Measurements from ENCODE around the gene PTPN1.

Gene PTPN1

DNA sequence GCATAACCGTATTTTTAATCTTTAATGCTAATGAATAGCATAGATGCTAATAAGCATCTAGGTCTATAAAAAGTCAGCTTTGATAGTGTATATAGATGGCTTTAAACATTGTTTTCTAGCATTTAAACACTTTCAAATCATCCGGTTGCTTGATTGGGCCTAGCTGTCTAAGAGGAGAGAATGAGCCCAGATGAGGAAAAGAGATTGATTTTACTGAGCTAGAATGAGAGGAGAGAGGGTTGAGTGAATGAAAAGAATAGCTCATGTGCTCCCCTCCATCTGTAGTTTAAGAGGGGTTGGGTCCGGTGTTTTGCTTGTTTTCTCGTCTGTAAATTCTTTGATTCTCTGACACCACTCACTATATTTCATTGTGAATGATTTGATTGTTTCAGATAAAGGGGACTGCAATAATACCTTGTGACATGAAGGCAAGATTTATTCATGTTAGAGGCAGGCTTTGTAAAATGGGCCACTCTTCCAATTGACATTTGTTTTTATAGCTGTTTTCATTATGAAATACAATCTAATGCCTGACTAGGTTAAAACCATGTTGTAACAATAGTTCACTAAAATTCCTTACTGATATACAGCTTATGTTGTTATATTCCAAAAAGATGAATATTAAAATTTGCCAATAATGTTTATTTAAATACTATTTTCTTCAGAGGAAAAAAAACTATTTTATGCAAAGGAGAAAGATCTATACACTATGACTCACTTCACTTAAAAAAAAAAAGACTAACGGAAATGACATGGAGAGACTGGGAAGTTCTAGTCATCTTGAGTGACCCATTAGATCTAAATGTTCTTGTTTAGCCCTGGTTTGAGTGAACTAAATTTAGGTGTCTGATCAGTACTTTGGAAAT, 3.2 kb downstream of the PTPN1 start:
- DNase-seq (ENCODE audit: low read depth) = no peak

DNA sequence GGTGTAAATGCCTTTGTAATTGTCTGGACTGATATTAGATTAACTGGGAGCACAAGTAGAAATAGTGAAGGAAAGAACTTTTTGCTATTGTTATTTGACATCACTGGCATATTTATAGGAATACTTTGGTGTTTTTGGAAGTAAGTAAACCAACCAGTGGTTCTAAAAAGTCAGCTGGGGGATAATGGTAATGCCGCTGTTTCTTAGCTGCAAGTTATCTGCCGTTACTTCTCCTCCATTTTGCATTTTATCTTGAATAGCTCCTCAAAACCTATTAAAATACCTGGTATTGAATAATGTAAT, 3.8 kb downstream of the PTPN1 start:
- DNase-seq (ENCODE audit: low read depth) = no peak

DNA sequence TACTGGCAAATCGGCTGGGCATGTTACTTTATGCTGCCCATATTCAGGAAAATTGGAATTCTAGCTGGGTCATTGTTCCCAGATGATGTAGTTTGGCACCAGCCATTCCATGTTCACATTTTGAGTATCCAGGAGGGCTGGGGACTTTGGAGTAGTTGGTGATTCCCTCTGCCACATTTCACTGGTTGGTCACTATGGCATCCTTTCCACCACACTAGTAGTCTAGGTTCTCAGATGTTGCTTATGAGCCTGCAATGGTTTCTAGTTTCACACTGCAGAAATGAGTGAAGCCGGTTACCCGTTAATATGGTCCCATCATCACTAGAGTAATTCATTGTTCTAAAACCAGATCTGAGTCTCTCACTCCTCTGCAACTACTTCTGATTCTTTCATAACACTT, 4.6 kb downstream of the PTPN1 start:
- no peak for DNase-seq (ENCODE audit: low read depth)

DNA sequence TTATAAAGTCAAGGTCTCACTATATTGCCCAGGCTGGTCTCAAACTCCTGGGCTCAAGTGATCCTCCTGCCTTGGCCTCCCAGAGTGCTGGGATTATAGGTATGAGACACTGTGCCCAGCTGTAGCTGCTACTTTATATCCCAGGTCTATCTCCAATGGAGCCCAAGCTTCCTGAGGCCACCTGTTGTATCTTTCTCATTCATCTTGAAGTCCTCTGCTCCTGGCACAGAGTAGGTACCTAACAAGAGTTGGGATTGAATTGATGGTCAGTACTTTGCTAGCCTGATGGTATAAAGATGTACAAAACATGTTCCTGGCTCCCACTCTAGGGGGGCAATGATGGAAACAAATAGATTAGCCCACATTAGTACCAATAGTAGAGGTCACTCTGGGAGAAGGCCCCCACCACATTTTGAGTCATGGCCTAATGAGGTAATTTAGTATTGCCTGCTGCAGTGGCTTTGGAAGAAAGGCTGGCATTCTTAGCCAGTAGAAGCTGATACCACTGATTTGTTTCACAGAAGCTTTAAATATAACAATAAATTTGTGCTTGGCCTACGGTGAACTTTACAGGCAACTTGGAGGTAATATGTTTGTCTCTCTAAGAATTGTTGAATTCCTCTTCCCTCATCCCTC, 5.4 kb downstream of the PTPN1 start:
- no peak for DNase-seq (ENCODE audit: low read depth)

DNA sequence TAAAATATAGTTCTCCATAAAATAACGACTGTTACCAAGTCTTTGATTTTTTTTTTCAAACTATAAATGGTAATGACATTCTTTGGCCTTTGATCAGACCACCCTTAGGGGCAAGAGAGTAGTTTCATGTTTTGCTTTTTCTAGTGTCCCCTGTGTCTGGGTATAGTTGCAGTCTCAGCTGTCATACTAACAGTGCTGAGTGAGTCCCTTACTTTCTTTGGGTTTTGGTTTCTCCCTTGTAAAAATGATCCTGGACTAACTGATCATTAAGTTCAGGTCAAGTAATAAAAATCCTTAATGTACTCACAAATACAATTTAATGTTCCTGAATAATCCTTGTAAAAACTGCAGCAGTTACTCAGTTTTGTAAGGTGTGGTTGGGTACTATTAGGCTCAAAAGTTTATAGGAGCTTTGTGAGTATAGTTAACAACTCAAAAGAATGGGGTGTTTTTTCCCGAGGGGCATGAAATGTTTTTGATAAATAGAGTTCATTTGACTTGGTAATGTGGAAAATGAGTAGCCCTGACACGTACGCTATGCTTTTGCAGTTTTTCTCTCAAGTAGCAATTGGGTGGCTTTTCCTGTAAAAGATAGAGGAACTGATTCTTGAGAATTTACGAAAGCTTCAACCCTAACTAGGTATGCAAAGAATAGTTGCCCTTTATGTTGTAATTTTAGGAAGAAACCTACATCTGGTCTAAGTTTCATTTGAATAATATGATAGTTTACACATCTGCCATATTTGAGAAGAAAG, 6.2 kb downstream of the PTPN1 start:
- DNase-seq (ENCODE audit: low read depth) = no peak

GRCh38 chr20:50516935-50517816, 7.0 kb downstream of the PTPN1 start:
- DNase-seq (ENCODE audit: low read depth) = no peak

DNA sequence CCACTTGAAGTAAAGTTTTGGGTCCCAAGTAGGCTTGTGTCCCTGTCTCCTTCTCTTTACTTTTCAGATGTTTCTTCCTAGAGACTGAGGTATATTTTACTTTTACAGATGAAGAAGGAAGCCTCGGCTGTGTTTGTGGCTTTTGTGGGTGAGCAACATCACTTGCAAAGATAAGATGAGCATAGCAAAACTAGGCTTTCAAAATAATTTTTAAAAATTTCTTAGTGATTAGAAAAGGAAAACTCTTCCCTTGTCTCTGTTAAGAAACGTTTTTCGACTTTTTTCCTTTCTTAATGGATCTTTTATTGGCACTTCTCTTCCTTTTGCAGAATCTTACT, 7.6 kb downstream of the PTPN1 start:
- no peak for DNase-seq (ENCODE audit: low read depth)

- DNase-seq (ENCODE audit: low read depth) = no peak
Observed at GRCh38 chr20:50518270-50518721, 8.1 kb downstream of the PTPN1 start.

- DNase-seq (ENCODE audit: low read depth) = no peak
Observed at GRCh38 chr20:50519036-50519762, 9.0 kb downstream of the PTPN1 start.

GRCh38 chr20:50520222-50520880, 10.2 kb downstream of the PTPN1 start:
- no peak for DNase-seq (ENCODE audit: low read depth)

GRCh38 chr20:50521221-50522052, 11.3 kb downstream of the PTPN1 start:
- DNase-seq (ENCODE audit: low read depth) = no peak

DNA sequence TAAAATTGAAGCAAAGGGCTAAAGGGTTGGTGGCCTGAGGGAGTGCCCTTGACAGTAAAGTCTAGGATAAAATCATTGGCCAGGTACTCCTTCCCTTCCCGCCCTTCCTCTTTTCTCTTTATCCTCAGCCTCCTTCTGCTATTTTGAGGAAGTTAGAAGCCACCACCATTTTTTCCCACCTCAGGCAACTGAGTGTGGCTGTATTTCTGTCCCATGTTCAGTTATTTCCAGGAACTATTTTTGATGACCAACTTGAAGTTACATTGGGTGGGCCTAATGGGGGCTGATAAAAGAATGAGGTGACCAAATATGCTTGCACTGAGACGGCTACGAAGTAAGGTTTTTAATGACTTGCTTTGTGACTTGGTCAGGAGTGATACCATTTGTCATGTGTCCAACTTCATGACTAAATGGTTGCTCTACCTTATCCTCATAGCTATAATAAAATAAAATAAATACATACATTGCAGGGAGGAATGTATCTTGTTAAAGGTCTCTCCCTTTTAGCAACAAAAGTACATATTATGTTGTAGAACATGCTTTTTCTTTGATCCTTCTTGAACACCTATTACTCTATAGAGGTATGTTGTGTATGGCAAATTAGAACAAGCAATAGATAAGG, 12.0 kb downstream of the PTPN1 start:
- DNase-seq (ENCODE audit: low read depth) = no peak

DNA sequence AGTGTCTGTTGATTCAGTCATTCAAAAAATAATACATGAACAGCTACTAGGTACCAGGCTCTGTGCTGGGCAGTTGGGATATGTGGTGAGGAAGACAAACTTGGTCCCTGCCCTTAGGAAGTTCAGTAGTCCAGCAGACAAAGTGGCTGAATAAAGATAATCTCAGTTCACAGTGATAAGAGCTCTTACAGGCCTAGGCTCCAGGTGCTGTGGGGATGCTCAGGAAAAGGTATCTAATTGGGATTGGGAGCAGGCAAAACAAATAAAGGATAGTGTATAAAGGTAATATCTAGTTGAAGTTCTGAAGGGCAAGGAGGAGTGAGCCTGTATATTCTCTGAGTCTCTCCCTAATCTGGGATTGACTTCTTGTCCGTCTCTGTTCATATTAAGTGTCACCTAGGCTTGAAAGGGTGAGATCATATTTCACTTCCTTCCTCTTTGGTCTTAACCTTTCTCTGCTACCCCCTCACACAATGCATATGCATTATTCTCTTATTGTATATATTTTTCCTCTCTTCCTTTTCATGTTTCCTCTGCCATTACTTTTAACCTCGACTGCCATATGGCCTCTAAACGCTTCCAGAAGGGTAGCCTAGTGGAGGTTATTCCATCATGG, 13.5 kb downstream of the PTPN1 start:
- no peak for DNase-seq (ENCODE audit: low read depth)

DNA sequence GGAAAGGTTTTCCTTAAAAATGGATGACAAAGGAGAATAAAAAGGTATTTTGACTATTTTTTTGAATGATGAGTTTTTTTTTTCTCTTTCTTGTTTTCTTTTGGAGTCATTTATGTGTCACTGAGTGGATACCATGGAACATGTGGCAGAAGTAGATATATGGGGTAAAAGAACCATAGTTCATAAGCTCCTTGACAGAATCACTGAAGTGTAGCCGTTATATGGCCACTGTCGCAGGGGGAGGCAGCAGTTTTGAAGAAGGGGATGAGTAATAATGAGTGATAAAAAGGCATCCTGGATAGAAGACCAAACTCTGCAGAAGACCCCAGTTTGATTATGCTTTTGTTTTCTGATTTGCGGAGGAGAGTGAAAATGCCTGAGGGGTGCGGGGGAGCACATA, 15.5 kb downstream of the PTPN1 start:
- DNase-seq (ENCODE audit: low read depth) = no peak

DNA sequence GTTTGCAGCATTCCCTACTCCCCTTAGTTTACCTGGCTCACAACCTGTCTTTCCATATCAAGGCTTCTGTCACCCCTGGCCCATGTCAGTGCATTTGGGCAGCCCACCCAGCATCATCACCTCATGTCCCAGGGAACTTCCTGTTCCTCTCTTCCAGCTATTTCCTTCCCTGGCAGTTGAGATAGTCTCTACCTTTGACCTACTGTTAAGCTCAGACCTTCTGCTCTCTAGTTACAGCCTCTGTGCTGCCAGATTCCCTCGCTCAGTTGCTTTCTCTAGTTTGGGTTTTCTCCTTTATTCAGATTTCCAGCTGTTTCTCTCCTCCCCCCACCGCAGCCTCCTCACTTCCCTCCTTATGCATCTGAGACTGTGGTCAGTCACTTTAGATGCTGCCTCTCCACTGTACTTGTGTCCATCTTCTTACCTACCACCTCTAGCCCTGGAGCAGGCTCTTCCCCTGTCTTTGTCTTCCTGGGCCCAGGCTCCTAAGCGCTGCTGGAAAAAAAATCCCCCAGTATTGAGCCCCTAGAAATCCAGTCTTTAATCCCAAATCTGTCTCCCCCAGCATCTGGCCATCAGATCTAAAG, 16.3 kb downstream of the PTPN1 start:
- no peak for DNase-seq (ENCODE audit: low read depth)

GRCh38 chr20:50527068-50527605, 17.0 kb downstream of the PTPN1 start:
- DNase-seq (ENCODE audit: low read depth) = no peak

GRCh38 chr20:50528129-50528528, 17.9 kb downstream of the PTPN1 start:
- DNase-seq (ENCODE audit: low read depth) = no peak

GRCh38 chr20:50528804-50529351, 18.7 kb downstream of the PTPN1 start:
- DNase-seq (ENCODE audit: low read depth) = no peak
